Ureter (tissue), 1 donor: ENCODE measurements around the gene HEBP1. TPM values are rescaled to one million over a fixed set of nuclear protein-coding genes. Genes with fewer than 3 reads are reported as not detected.

Experiments used
- DNase-seq: peaks from one replicate; pipeline ENCODE4 v3.0.0-alpha.2; 2020; ENCODE audit warnings: low spot score
- total RNA-seq: library from RNA; stranded (reverse); gene quantifications from one replicate; pipeline ENCODE4 v1.2.4, GENCODE V29; 2023
- donor health status: DM: yes; HTN: yes; CAD: no.

Gene HEBP1
- total RNA-seq, 1 donor from 2014 or later, result 57.7 TPM

- DNase-seq, result peak; percentile 56
These were observed 23.9 kb upstream of the HEBP1 start for GRCh38 chr12:13023811-13024530.

- no peak for DNase-seq
These were observed 22.8 kb upstream of the HEBP1 start for GRCh38 chr12:13022851-13023271.

- no peak for DNase-seq
These were observed 11.0 kb upstream of the HEBP1 start for GRCh38 chr12:13011098-13011497.

DNA sequence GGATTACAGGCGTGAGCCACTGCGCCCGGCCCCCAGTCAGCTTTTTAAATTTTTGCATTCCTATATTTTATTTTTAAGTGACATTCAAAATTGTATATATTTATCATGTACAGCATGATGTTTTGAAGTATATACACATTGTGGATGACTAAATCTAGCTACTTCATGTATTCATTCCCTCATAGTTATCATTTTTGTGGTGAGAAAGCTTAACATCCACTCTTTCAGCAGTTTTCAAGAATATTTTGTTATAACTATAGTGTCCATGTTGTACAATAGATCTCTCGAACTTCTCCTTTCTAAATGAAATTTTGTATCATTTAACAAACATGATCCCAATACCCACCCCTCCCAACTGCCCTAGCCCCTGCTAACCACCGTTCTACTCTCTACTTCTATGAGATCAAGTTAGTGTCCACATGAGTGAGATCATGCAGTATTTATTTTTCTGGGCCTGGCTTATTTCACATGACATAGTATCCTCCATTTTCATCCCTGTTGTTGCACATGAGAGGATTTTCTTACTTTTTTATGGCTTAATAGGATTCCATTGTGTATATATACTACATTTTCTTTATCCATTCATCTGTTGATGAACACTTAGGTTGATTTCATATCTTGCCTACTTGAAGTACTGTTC lies 8.8 kb upstream of the HEBP1 start:
- no peak for DNase-seq

DNA sequence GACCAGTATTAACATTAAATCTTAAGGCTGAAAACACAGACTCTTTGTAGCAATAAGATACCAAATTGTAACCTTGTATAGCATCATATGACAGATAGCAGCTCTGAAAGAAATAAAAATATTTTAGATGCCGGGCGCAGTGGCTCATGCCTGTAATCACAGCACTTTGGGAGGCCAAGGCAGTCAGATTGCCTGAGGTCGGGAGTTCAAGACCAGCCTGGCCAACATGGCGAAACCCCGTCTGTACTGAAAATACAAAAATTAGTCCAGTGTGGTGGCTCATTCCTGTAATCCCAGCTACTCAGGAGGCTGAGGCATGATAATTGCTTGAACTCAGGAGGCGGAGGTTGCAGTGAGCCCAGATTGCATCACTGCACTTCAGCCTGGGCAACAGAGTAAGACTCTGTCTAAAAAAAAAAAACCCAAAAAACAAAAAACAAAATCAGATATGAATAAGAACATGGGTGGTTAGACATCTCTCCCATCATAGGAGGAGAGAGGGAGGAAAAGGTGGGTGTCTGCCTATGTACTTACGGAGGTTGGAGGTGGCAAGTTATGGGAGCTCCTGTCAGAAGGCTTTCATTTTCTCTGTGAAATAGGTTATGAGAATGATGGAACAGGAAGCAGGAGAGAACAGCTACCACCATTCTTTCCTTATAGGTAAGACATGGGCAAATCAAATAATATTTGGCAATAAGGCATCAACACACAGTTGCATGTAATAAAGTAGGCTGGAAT lies 7.6 kb upstream of the HEBP1 start:
- no peak for DNase-seq

DNA sequence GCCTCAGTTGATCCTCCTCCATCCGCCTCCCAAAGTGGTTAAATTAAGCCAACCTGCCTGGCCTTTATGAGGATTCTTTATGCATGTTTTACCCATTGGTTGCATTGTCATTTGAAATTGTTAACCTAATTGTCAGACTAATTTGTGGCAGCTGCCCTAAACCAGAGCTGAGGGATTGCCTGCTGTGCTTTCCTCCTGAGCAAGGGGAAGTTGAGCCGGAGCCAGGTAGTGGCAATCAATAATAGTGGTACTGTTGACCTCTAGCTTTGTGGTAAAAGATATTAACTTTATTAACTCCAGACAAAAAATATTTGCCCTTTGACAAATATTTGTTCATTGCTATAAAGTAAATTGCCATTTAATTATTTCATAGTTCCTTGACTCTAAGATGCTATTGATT lies 5.6 kb upstream of the HEBP1 start:
- DNase-seq, result no peak

GRCh38 chr12:13004986-13005385 lies 4.9 kb upstream of the HEBP1 start:
- no peak for DNase-seq

DNA sequence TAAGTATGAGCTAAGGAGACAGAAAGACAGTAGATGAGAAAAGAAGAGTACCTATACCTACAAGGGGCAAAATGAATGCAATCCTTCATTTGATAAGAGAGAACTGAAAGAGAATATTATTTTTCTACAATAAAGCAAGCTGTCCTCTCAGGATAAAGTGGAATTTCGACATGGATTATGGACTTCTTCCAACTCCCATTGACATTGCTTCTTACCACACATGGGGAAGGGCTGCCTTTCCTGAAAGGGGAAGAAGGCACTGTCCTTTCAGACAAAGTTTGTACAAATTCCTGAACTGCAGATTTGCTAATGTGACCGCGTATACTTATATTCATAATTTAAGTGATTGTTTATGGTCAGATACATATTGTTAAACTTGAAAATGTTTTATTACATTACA lies 4.3 kb upstream of the HEBP1 start:
- DNase-seq, result no peak

GRCh38 chr12:13002301-13003097 lies 2.4 kb upstream of the HEBP1 start:
- DNase-seq, result no peak

DNA sequence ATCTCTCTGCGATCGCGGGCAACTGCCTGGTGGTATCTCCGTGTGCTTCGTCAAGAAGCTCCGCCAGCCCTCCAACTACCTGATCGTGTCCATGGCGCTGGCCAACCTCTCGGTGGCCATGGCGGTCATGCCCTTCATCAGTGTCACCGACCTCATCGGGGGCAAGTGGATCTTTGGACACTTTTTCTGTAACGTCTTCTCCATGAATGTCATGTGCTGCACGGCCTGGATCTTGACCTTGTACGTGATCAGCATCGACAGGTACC lies 1.6 kb upstream of the HEBP1 start:
- no peak for DNase-seq

GRCh38 chr12:13000925-13001774 lies 1.1 kb upstream of the HEBP1 start:
- DNase-seq, result no peak

DNA sequence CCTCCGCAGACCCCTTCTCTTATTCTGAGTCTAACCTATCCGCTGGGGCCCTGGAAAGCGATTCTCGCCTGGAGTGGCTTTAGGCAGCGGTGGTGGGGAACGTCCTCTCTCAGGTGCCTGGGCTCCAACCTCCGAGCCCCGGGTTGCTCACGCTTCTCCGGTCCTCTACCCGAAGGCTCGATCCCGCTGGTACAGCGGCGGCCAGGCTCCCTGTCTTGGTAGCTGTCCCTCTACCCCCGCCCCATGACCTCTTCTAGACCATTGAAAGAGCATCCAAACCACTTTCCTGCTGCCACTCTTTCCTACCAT lies 505 bp upstream of the HEBP1 start:
- no peak for DNase-seq

- DNase-seq, result no peak
These were observed 650 bp downstream of the HEBP1 start for GRCh38 chr12:12999271-12999958.

DNA sequence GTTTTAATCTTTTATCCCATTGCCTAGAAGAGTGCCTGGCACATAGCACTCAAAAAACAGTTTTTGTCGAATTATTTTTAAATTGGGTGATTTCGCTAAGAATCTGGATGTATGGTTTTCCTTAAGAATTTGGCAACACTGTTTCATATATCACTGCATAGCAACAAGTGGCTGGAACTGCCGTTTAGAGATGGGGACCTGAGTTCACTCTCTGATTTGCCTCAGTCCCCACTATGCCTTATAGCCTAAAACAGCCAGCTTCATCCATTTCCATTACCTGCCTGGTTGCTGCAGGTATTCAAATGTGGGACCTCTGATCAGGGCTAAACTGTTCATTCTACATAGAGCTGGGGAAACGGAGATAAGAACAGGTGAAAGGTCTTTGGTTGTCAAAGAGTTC lies 1.8 kb downstream of the HEBP1 start:
- no peak for DNase-seq

- no peak for DNase-seq
These were observed 2.3 kb downstream of the HEBP1 start for GRCh38 chr12:12997734-12998133.

GRCh38 chr12:12997156-12997555 lies 2.9 kb downstream of the HEBP1 start:
- DNase-seq, result no peak

- DNase-seq, result no peak
These were observed 3.9 kb downstream of the HEBP1 start for GRCh38 chr12:12996209-12996608.

DNA sequence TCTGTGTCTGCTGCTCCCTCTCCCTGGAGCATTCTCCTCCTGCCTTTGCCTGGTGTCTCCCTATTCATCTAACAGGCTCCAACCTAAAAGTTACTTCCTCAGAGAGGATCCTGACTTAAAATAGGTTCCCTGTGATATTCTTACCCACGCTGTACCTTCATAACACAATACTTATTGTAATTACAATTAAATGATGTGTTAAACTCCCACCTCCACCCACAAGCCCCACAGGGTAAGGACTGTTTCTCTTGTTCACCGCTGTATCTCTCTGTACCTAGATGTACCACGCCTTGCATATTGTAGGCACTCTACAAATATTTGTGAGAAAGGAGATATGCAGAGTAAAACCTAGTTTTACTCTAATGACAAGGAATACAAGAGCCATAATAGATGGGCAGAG lies 5.0 kb downstream of the HEBP1 start:
- no peak for DNase-seq

DNA sequence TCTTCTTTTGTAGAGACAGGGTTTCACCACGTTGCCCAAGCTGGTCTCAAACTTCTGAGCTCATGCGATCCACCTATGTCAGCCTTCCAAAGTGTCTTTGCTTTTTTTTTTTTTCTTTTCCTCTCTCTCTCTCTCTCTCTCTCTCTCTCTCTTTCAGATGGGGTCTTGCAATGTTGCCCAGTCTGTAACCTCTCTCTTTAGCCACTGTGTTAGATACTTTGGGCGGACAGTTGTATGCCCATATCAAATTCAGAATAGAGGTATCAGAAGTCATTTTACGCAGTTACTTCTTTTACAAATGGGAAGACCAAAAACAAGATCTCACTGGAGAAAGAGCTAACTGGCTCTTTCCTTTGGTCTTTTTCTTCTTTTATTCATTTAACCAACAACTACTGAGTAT lies 6.7 kb downstream of the HEBP1 start:
- no peak for DNase-seq

GRCh38 chr12:12992418-12993130 lies 7.5 kb downstream of the HEBP1 start:
- DNase-seq, result peak; percentile 53
